HG02852 (cell line): ENCODE measurements around the gene WAPL.

Experiments used
- ATAC-seq: cut with Tn5 transposase; IDR thresholded peaks from one replicate; pipeline ENCODE4 v1.9.1; 2021; ENCODE audit warnings: mild to moderate bottlenecking, moderate library complexity; ENCODE audit not compliant: unreplicated experiment

Gene WAPL

DNA sequence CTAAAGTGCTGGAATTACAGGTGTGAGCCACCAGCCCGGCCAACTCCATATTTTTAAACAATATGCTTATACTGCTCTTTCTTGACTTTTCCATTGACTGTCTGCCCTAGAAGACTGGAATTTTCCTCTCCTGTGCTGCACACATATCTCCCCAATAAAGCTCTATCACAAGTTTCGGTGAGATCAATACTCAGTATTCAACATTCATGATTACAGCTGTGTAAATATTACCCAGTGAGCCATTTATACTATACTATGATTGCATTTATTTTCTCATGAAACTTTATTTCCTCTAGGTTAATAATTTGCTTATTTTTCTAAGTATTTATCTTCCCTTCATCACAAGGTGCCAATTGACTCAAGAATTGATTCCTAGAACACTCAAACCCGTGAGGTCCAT lies 106.5 kb downstream of the WAPL start:
- ATAC-seq: no peak

DNA sequence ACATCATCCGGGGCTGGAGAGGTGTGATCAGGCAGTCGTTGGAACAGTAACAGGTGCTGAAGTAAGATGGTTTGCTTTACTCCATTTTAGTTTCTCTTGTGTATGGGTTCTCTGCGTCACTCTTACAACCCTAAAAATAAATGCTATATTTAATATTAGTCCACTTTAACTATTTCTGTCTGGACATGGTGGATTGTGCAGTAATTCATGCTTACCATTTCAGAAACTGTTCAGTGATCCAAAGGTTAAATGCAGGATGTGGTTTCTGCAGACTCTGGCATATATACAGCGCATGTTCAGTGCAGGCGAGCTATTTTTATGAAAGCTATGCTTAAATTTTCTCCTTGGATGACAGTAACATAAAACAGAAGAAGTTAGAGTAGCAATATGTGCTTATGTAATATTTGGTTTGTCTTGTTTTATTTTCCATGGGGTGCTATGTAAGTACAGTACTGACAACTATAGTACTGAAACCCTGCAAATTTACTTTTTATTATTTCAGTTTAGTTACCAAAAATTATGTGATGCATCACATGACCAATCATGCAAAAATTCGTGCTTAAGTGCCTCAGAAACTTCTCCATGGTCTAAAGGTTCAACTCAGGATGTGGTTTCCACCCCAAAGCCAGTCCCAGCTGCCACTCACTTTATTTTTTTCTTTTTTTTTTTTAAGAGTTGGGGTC lies 108.4 kb downstream of the WAPL start:
- ATAC-seq: peak; percentile 70

DNA sequence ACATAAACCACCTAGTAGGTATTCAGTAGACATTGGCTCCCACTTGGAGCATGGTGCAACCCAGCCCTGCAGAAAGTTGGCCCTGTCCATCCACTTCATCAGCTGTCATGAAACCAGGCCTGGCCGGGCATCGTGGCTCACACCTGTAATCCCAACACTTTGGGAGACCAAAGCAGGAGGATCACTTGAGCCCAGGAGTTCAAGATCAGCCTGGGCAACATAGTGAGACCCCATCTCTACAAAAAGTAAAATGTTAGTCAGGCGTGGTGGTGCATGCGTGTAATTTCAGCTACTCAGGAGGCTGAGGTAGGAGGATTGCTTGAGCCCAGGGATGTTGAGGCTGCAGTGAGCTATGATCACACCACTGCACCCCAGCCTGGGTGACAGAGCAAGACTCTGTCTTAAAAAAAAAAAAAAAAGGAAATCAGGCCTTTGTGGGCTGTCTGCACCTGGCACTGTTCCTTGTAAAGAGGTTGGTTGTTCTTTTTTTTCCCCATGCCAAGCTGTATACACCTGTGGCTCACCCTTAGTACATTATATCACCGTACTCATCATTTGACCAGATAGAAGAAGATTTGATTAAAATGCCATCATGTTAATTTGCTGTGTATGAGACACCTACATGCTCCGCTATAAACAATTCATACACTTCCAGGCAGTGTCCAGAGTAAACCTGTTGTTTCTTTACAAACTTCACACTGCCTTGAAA lies 109.6 kb downstream of the WAPL start:
- no peak for ATAC-seq

DNA sequence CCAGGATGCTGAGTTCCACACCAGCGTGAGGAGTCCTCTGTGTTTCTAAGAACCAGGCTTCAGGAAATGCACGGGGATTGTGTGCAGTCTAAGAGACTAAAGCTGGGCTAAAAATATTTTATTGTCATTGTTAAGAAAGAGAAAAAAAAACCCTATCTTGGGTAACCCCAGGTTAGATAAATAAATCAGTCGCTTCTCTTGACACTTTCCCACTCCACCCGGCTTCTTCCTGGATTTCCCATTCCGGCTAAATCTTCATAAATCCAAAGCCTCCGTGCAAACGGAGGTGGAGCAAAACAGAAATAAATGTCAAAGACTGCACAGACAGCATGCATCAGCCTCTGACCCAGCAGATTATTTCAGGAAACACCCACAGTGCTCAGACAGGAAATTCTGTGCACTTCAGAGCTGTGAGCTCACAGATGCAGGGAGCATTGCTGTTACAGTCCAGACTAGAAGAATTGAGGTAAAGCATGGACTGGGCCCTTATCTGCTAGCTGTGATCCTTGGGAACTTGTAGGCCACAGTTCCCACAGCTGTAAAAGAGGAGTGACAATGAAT lies 110.2 kb downstream of the WAPL start:
- ATAC-seq: peak; percentile 65

DNA sequence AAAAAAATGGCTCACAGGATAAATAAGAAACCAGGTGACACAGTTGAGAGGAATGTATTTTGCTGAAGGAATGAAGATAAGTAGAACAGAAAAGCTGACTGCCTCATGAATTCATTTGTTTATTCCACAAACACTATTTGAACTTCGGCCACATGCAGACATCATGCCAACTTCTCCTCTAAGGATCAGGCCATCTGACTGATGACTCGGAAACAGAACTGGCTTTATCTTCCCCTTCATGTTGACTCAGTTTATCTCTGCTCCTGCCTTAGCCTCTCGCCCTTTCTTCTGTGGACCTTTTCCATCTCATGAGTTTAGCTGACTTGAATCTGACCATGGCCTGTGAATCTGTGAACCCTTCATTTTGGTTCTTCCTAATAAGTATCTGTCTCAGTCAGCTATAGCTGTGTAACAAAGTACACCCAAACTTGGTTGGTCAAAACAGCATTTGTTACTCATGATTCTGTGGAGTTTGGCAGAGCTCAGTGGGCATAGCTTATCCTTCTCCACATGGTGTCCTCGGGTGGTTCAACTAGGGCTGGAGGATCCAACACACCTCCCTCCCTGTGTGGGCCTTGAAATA lies 111.0 kb downstream of the WAPL start:
- no peak for ATAC-seq

DNA sequence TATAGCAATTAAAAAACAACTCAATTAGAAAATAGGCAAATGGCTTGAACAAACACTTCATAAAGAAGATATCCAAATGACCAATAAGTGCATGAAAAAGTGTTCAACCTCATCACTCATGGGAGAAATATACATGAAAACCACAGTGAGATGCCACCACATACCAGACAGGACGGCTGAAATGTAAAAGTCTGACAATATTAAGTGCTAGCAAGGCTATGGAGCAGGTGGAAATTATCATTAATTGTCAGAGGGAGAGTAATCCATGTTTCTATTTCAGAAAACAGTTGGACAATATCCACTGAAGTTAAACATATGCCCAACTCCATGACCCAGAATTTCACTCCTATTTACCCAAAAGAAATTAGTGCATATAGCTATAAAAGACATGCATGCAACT lies 112.4 kb downstream of the WAPL start:
- no peak for ATAC-seq

DNA sequence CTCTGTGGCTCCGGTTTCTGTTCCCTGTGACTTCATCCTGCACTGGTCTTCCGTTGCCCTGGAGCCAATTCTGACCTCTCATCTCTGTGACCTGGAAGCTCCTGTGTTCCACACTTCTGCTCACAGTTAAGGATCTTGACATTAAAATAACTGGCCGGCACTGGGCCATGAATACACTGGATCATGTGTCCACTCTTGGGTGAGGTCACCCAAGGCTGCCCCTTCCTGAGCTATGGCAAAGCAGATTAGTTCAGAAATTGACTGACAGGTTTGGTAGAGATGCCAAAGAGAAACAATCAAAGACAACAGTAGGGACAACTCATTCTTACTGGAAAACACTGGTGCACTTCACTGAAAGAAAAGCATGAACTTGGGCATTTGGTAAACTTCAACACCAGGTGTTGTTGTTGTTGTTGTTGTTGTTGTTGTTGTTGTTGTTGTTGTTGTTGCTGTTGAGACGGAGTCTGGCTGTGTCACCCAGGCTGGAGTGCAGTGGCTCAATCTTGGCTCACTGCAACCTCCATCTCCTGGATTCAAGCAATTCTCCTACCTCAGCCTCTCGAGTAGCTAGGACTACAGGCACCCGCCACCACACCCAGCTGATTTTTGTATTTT lies 118.3 kb downstream of the WAPL start:
- ATAC-seq: no peak

DNA sequence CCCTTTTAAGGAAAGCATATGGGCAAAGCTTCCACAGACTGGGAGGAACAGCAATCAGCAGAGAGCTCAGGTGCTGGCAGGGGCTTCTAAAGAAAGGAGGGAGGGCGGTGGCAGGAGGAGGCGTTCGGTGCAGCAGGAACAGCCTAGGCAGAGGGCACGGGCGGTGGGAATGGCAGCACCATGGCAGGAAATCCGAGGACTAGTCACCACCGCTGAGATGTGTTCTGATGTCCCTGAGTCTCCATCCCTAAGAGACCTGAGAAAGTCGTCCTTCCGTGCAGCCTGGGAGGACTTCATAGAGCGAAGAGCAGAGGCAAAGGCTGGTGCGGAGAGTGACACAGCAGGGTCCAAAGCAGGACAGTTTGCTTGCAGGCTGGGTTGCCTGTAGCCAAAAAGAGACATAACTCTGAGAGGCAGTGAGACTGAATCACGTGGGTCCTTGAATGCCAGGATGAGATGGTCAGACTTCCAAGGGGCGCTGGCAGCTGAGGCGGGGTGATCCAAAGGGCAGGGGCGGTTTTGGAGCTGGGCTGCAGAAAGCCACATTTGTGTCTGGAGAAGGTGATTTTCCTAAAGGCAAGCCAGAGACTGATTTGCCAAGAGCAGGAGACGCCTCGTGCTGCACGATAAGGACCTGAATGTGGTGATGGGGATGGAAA lies 119.2 kb downstream of the WAPL start:
- ATAC-seq: no peak

DNA sequence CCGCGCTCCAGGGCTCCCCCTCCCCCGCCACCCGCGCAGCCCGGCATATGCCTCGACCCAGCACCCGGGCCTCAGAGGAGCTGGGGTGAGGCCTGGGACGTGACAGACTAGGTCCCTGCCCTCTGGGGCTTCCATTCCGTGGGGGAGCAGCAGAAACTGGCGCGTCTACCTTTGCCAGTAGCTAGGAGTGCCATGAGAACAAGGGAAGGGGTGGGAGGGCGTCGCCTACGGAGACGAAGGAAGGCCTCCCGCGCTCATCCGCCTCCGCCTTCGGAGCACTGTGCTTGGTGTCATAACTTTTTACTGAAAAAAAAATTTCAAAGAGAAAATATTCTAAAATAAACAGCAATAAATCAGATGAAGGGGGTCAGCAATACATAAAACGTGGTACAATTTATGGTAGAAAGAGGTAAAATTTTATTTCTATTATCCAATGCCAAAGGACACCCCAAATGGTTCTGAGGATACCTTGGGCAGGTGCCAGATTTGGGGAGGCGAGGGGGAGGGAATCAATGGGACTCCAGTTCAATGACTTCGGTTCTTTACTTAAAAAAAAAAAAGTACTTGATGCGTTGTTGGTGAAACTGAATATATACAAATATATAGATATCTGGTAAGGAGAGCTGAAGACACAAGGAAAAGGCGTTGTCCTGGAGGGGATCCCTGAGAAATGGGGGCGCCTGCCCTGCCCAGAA lies 119.9 kb downstream of the WAPL start:
- no peak for ATAC-seq

DNA sequence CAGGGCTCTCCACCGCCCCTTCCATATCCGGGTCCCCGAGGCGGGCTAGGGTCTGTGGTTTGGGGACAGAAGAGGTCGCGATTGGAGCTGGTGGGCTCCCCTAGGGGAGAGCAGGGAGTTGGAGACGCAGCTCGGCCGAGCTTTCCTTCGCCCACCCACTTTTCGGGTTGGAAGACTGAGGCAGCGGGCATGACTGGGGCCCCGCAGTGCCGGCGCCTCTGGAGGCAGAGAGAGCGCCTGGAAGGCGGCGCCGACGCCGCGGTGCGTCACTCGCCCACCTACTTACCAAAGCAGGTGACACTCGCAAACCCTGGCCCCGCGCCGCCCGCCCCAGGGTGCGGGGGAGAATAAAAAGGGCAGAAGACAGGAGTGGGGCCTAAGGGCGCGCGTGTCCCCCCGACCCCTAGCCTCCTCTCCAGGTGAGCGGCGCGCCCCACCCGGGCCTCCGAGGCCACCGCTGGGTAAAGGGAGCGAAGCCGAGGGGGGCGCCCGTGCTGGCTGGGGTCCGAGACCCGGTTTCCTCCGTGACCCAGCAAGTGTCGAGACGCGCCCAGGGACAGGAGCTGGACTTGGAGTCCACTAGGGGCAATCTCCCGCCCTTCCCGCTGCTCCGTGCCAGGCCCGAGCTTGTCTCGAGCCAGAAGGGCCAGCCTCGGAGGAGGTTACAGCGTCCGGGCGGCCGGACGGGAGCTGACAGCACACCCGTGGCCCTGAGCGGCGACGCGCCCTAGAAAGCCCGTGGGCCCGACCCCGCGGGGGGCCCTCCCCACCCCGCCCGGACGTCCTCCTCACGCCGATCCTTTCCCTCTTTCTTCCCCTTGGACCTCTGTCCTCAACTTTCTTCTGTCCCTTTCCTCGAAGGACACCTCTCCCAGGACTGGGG lies 120.6 kb downstream of the WAPL start:
- peak; percentile 33 for ATAC-seq

DNA sequence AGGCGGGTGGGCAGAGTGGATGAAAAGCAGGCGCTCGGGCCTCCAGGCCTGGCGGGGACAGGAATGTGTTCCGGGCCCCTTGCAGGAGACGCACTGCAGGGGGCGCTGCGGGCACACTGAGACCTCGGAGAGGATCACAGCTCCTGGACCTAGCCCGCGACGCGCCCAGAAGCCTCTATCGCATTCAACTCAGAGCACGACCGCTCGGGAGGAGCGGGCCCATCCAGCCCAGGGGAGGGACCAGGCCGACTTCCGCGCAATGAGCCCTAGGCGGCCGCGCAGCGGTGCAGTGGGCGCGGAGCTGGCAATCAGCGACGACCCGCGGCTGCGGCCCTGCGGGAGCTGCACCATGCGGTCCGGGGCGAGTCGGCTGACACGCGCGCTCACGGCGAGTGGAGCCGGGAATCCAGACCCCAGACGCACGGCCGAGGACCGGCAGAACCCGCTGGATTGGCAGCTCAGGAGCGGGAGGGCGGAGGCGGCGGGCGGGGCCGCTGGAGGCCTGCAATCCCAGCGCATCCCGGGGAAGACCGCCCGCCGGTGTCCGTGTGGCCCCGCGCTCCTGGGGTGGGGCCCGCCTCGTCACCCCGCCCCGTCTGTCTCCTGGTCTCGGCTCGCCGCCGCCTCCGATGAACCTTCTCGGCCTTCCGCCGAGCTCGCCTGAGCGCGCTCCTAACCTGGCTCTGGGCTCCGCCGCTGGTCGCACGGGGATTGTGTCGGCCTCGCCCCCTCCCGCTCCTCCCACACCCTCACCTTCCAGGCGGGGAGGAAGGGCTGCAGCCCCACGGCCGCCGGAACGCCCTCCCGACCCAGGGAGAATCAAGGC lies 121.5 kb downstream of the WAPL start:
- ATAC-seq: peak; percentile 86

DNA sequence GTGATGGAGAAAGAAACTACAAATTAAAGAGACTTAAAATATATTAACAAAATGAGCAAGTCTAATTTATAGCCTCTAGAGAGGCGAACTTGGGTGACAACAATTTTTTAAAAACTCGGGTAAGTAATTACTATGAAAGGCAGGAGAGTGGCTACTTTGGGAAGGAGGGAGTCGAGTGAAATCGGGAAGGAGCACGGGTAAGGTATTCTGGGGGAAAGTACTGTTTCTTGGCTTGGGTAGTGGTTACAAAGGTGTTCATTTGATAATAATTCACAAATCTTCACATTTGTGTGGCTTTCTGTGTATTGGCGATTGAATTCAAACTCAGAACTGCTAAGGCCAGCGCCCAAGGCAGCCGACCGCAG lies 122.1 kb downstream of the WAPL start:
- ATAC-seq: no peak

DNA sequence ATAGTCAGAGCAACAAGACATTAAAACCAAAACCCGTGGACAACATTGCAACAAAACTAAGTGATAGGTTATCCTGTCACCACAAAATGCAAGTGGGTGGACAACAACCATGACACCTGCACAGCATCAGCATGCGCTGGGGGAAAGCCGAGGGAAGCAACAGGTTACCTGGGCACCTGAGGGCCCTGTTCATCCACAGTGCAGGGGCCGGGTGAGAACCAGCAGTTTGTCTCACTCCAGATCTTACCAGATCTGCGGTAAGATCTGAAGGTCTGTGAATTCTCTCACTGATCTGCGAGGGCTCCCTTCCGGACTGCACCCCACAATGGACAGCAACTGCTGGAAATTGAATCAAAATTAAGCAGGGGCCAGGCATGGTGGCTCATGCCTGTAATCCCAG lies 124.5 kb downstream of the WAPL start:
- no peak for ATAC-seq

DNA sequence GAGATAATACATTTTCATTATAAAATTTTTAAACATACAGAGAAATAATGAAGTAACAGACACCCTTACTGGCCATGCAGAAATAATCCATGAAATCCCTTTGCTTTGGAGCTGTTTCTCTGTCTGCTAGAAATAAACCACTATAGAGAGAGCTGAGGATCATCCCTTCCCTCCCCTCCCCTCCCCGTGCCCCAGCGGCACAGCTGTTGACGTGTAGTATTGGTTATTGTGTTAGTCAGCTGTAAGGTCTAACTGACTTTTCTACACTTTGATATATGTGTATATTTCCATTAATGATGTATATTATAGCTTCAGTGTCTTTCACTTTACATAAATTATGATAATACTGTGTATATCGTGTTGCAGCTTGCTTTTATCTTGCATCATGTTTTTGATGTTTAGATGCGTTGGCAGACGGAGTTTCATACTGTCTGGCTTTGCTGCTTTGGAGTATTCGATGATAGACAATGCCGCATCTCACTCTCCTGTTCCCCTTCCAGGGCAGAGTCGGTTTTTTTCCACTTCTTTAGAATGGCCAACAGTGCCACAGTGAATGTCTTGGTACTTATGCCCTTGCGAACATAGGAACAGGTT lies 127.6 kb downstream of the WAPL start:
- ATAC-seq: no peak

DNA sequence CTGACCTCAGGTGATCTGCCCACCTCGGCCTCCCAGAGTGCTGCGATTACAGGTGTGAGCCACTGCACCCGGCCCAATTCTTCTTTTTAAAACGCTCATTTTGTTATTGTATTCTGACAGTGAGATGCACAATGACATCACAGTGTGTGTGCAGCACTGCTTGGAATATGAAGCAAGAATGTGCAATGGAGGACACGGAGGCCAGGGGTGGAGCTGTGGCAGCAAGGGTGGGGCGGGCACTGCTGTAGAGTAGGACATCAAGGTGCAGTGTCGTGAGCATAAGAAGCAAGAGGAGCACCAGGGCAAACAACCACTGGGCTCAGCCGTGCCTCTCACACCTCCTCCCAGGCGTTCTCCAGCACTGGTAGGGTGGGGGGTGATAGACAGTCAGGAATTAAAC lies 128.2 kb downstream of the WAPL start:
- ATAC-seq: no peak

DNA sequence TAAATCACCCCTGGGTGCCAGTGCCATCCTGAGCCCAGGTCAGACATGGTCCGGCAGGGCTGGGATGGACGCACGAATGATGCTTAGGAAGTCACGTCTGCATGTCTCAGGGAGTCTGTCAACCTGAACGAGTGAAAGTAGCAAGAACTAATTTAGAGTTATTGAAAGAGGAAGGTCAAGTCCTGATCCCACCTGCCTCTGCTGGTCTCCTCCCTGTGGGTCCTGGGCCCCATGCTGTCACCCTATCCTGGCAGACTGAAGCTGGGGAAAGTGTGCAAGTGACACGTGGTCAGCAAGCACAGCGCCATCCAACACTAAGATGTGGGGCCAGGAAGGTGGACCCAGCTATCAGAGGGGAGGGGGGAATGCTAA lies 128.9 kb downstream of the WAPL start:
- peak; percentile 46 for ATAC-seq

DNA sequence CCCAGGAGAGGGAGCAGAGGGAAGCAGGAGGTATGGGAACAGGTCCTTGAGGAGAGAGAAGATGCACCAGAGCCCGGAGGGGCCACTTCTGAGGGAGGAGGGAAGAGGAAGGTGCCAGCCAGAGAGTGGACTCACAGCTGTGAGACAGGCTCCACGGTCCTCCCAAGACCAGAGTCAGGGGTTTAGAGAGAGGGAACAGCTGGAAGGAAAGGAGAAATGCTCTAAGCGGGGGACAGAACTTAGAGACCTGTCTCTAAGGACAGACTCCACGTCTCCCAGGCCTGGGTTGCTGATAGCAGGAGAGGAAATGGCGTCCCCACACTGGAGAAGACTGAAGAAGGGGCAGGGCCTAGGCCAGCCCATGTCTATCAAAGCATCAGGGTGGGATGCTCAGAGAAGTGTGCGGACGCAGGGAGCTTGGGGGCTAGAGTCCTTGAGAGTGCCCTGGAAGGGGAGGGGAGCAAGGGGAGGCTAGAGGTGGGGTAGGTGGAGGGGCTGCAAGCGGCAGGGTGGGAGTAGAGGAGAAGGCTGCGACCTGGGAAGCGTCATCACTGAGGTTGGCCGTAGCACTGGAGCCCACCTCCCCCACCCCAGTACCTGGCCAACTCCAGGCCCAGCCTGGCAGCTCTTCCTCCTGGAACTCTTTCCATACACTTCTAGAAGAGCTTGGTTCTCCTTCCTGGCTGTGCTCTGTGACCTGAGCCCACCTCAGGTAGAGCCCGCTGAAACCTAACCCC lies 129.4 kb downstream of the WAPL start:
- ATAC-seq: no peak
